Neural crest cell (in vitro differentiated cells): ENCODE results near the gene EIF4B. TPM values are rescaled to one million over a fixed set of nuclear protein-coding genes. Genes with fewer than 3 reads are reported as not detected.

Experiments used
- DNase-seq: peaks from one replicate; pipeline ENCODE4 v3.0.0; 2021; ENCODE audit warnings: low read depth, mixed read lengths, low spot score
- H3K27ac Mint-ChIP-seq: one replicate; pipeline ENCODE4 v1.8.0; 2021; ENCODE audit warnings: mild to moderate bottlenecking, mixed read lengths; ENCODE audit not compliant: unreplicated experiment
- H3K27me3 Mint-ChIP-seq: 2 replicates; pipeline ENCODE4 v1.8.0; 2021; ENCODE audit warnings: low read depth, mild to moderate bottlenecking, mixed read lengths
- H3K36me3 Mint-ChIP-seq: 2 replicates; pipeline ENCODE4 v1.8.0; 2021; ENCODE audit warnings: low read depth, mild to moderate bottlenecking, mixed read lengths
- H3K4me1 Mint-ChIP-seq: 2 replicates; pipeline ENCODE4 v1.8.0; 2021; ENCODE audit warnings: mixed read lengths
- H3K4me3 Mint-ChIP-seq: one replicate; pipeline ENCODE4 v1.8.0; 2021; ENCODE audit warnings: mild to moderate bottlenecking, mixed read lengths
- H3K9me3 Mint-ChIP-seq: 2 replicates; pipeline ENCODE4 v1.8.0; 2021; ENCODE audit warnings: mixed read lengths
- CTCF ChIP-seq: fragments of 200-600 bp; sonication (generic); conservative IDR thresholded peaks from 2 replicates; pipeline ENCODE4 v1.5.0; 2021; ENCODE audit warnings: antibody characterized with exemption, mild to moderate bottlenecking
- total RNA-seq: library from RNA; stranded (reverse); gene quantifications from 2 replicates; pipeline ENCODE4 v1.2.1, GENCODE V29; 2021

The EIF4B gene
- total RNA-seq, 1 donor from 2014 or later = 514 TPM

- H3K4me3 Mint-ChIP-seq = peak overlapping the region; percentile 19
- no peak overlapping the region for H3K27ac Mint-ChIP-seq
- no peaks in the 10 kb centered on the region for H3K27me3 Mint-ChIP-seq
- H3K4me1 Mint-ChIP-seq = peaks cover 16% of the 10 kb centered on the region
- DNase-seq = no peak
- peaks cover 2% of the 10 kb centered on the region for H3K36me3 Mint-ChIP-seq
- no peak for TF ChIP-seq CTCF
- H3K9me3 Mint-ChIP-seq = no peaks in the 10 kb centered on the region
These were observed 57.7 kb downstream of the EIF4B start for GRCh38 chr12:53063708-53064612.

GRCh38 chr12:53064613-53065436 is 58.6 kb downstream of the EIF4B start:
- TF ChIP-seq CTCF = no peak
- Mint-ChIP-seq H3K27ac (peak overlapping the region; percentile 67), H3K27me3 (no peaks in the 10 kb centered on the region), H3K4me1 (peaks cover 16% of the 10 kb centered on the region), H3K4me3 (peak overlapping the region; percentile 19), H3K9me3 (no peaks in the 10 kb centered on the region), H3K36me3 (peaks cover 2% of the 10 kb centered on the region)
- DNase-seq = no peak

- DNase-seq = no peak
- no peak overlapping the region for H3K4me3 Mint-ChIP-seq
- no peaks in the 10 kb centered on the region for H3K27me3 Mint-ChIP-seq
- peaks cover 2% of the 10 kb centered on the region for H3K36me3 Mint-ChIP-seq
- TF ChIP-seq CTCF = no peak
- peaks cover 16% of the 10 kb centered on the region for H3K4me1 Mint-ChIP-seq
- no peaks in the 10 kb centered on the region for H3K9me3 Mint-ChIP-seq
- H3K27ac Mint-ChIP-seq = peak overlapping the region; percentile 67
These were observed 59.2 kb downstream of the EIF4B start for GRCh38 chr12:53065470-53065869.

GRCh38 chr12:53065975-53066931 is 60.0 kb downstream of the EIF4B start:
- no peak overlapping the region for H3K4me3 Mint-ChIP-seq
- DNase-seq = peak; percentile 79
- H3K36me3 Mint-ChIP-seq = peaks cover 2% of the 10 kb centered on the region
- H3K4me1 Mint-ChIP-seq = peaks cover 23% of the 10 kb centered on the region
- no peaks in the 10 kb centered on the region for H3K27me3 Mint-ChIP-seq
- TF ChIP-seq CTCF = peak; percentile 91
- H3K27ac Mint-ChIP-seq = no peak overlapping the region
- H3K9me3 Mint-ChIP-seq = no peaks in the 10 kb centered on the region
